GM12878 (cell line): ENCODE measurements around the gene KLLN. TPM values are rescaled to one million over a fixed set of nuclear protein-coding genes. Genes with fewer than 3 reads are reported as not detected.

Experiments used
- ATAC-seq: fragments of 200-7000 bp; cut with Tn5 transposase; 3 replicates; pipeline ENCODE4 v1.9.1; 2020; ENCODE audit warnings: mild to moderate bottlenecking, moderate library complexity
- BruUV-seq: library from RNA; stranded (reverse); fragments of 400-500 nt; replicated peaks from 2 replicates; lab custom pipeline; 2021; lab: Mats Ljungman, UMichigan
- CTCF ChIA-PET: fragments of 300-600 bp; sonication (Branson Sonifier 250); formaldehyde crosslinking; extraction: SDS; loops from one replicate; lab custom pipeline; 2021; ENCODE audit warnings: inconsistent platforms; lab: Yijun Ruan, JAX
- POLR2A ChIA-PET: fragments of 350-600 bp; formaldehyde crosslinking; extraction: SDS; loops from one replicate; lab custom pipeline; 2021; ENCODE audit warnings: inconsistent platforms; lab: Charles Lee
- RAD21 ChIA-PET: fragments of 300-600 bp; sonication (Branson Sonifier 250); formaldehyde crosslinking; loops from one replicate; lab custom pipeline; 2023; ENCODE audit warnings: antibody characterized with exemption; ENCODE audit not compliant: unreplicated experiment; lab: Charles Lee
- SMC1A ChIA-PET: fragments of 300-600 bp; sonication (Branson Sonifier 250); formaldehyde crosslinking; loops from one replicate; lab custom pipeline; 2023; ENCODE audit not compliant: unreplicated experiment, uncharacterized antibody; lab: Charles Lee
- DNase-seq: peaks from one replicate; pipeline ENCODE4 v3.0.0-alpha.2; 2011; ENCODE audit warnings: low read depth, low spot score
- FAIRE-seq: peaks from 3 replicates; lab custom pipeline; 2011; peaks lifted over from hg19 to GRCh38; lab: Jason Lieb, UNC
- H2AFZ ChIP-seq: 2 replicates; pipeline ENCODE4 v1.6.0; 2011; ENCODE audit warnings: low read depth, low read length, control low read depth; ENCODE audit not compliant: control insufficient read depth
- H3K27ac ChIP-seq: 2 replicates; pipeline ENCODE4 v1.5.1; 2011; ENCODE audit warnings: control low read depth; ENCODE audit not compliant: control insufficient read depth, insufficient read depth
- H3K27me3 ChIP-seq, 2 experiments: replicated peaks in 1 of 2; 2 replicates each; pipeline versions ENCODE4 v1.6.0 to v1.6.1; 2011; ENCODE audit warnings: low read length in 1 of 2; ENCODE audit not compliant: control insufficient read depth in 2 of 2, insufficient read depth in 2 of 2
- H3K36me3 ChIP-seq, 2 experiments: 2 replicates each; pipeline ENCODE4 v1.5.1; 2011; ENCODE audit warnings: low read length in 1 of 2; ENCODE audit not compliant: control insufficient read depth in 2 of 2, insufficient read depth in 2 of 2
- H3K4me1 ChIP-seq: 2 replicates; pipeline ENCODE4 v1.6.1; 2011; ENCODE audit warnings: mild to moderate bottlenecking, low read length, moderate library complexity, mixed read lengths; ENCODE audit not compliant: control insufficient read depth, insufficient read depth
- H3K4me2 ChIP-seq: 2 replicates; pipeline ENCODE4 v1.6.0; 2011; ENCODE audit warnings: control low read depth; ENCODE audit not compliant: control insufficient read depth, insufficient read depth
- H3K4me3 ChIP-seq: fragments of 200-600 bp; sonication (generic); 2 replicates; pipeline ENCODE4 v1.5.1; 2016
- H3K79me2 ChIP-seq: 2 replicates; pipeline ENCODE4 v1.6.0; 2011; ENCODE audit warnings: low read length; ENCODE audit not compliant: control insufficient read depth, insufficient read depth
- H3K9ac ChIP-seq: 2 replicates; pipeline ENCODE4 v1.8.0; 2011; ENCODE audit warnings: low read length, control low read depth, mixed read lengths; ENCODE audit not compliant: control insufficient read depth, insufficient read depth
- H3K9me3 ChIP-seq: replicated peaks from 3 replicates; pipeline ENCODE4 v1.5.1; 2011; ENCODE audit warnings: mild to moderate bottlenecking, low read length; ENCODE audit not compliant: control insufficient read depth, insufficient read depth
- H4K20me1 ChIP-seq: 2 replicates; pipeline ENCODE4 v1.6.0; 2011; ENCODE audit not compliant: control insufficient read depth, insufficient read depth
- BCL11A ChIP-seq: IDR thresholded peaks from 2 replicates; pipeline ENCODE4 v1.6.1; 2011; ENCODE audit warnings: low read depth, low read length
- CHD2 ChIP-seq: IDR thresholded peaks from 2 replicates; pipeline ENCODE4 v1.6.1; 2011; ENCODE audit warnings: low read depth, low read length, improper control_type of control experiment, borderline replicate concordance
- HDAC2 ChIP-seq: fragments of 200-600 bp; sonication (generic); IDR thresholded peaks from 2 replicates; pipeline ENCODE4 v1.6.1; 2017
- MTA3 ChIP-seq: IDR thresholded peaks from 2 replicates; pipeline ENCODE4 v1.6.1; 2012; ENCODE audit warnings: low read length, inconsistent platforms, borderline replicate concordance
- NBN ChIP-seq: fragments of 450-650 bp; IDR thresholded peaks from 2 replicates; pipeline ENCODE4 v1.6.1; 2016
- POLR2AphosphoS5 ChIP-seq: IDR thresholded peaks from 2 replicates; pipeline ENCODE4 v1.6.1; 2011; ENCODE audit warnings: mild to moderate bottlenecking, low read length, inconsistent platforms
- RBBP5 ChIP-seq: fragments of 200-600 bp; sonication (generic); conservative IDR thresholded peaks from 2 replicates; pipeline ENCODE4 v1.6.1; 2016
- SMC3 ChIP-seq: IDR thresholded peaks from 2 replicates; pipeline ENCODE4 v1.6.1; 2011; ENCODE audit warnings: low read length, improper control_type of control experiment, borderline replicate concordance
- STAT1 ChIP-seq: fragments of 450-650 bp; conservative IDR thresholded peaks from 2 replicates; pipeline ENCODE4 v1.6.1; 2014; ENCODE audit warnings: antibody characterized with exemption, mild to moderate bottlenecking
- SUPT20H ChIP-seq: IDR thresholded peaks from 2 replicates; pipeline ENCODE4 v1.6.1; 2011; ENCODE audit warnings: low read depth, mild to moderate bottlenecking, low read length, moderate library complexity, borderline replicate concordance; ENCODE audit not compliant: control insufficient read depth
- ZNF217 ChIP-seq: fragments of 450-650 bp; IDR thresholded peaks from 2 replicates; pipeline ENCODE4 v1.6.1; 2017; ENCODE audit warnings: antibody characterized with exemption, mild to moderate bottlenecking
- WGBS: methylation state at CpG from one replicate; pipeline ENCODE4 v1.1.6; 2016; ENCODE audit warnings: low lambda C conversion rate; ENCODE audit not compliant: insufficient replicate concordance, insufficient coverage; ENCODE audit errors: missing lambda C conversion rate; 5-methylcytosine and 5-hydroxymethylcytosine counted together
- in situ Hi-C: fragments of 300-500 bp; cut with MboI; formaldehyde crosslinking; loops from 9 replicates; pipeline ENCODE4 v1.14.3; 2018; ENCODE audit warnings: mixed read lengths
- intact Hi-C: fragments of 100-400 bp; cut with micrococcal nuclease; formaldehyde crosslinking; loops from one replicate; pipeline ENCODE4 v1.14.2; 2022; ENCODE audit not compliant: unreplicated experiment
- polyA plus RNA-seq, 11 experiments: library from polyadenylated mRNA; depleted of rRNA in 4 of 11; unstranded in 6 of 11; stranded (reverse) in 5 of 11; fragments of >200 nt; fragmentation: Nextera tagmentation in 4 of 11; fragmentation: Illumina TruSeq in 1 of 11; extraction: Ambion mirVana in 4 of 11; extraction: Trizol in 1 of 11; gene quantifications; 1 replicate in 1 of 11; 2 replicates in 10 of 11; pipeline versions ENCODE4 v1.2.1 to v1.2.3, GENCODE V29; 2011 to 2016; ENCODE audit warnings: inconsistent platforms in 2 of 11, missing spikeins in 2 of 11, low read depth in 1 of 11
- total RNA-seq, 4 experiments: library from RNA; depleted of rRNA in 3 of 4; stranded (reverse); fragments of >200 nt in 3 of 4; fragmentation: Illumina TruSeq in 1 of 4; extraction: Trizol in 1 of 4; gene quantifications; 2 replicates each; pipeline versions ENCODE4 v1.2.1 to v1.2.3, GENCODE V29; 2013 to 2021
- TF ChIP-seq, protein P1 (sequence below): fragments of 450-650 bp; IDR thresholded peaks from 2 replicates; pipeline ENCODE4 v1.6.1; 2018; ENCODE audit warnings: mild to moderate bottlenecking, low read depth, moderate library complexity; ENCODE audit not compliant: partially characterized antibody
- TF ChIP-seq, protein P2 (sequence below): fragments of 450-650 bp; IDR thresholded peaks from 2 replicates; pipeline ENCODE4 v1.6.1; 2017; ENCODE audit warnings: mild to moderate bottlenecking

Gene KLLN
- total and polyA plus RNA-seq, 10 of the 15 experiments (the other 5 are each of a cell fraction or from before 2014, with no cell fraction given), result 0.87 to 2.2 (median 1.7) TPM

DNA sequence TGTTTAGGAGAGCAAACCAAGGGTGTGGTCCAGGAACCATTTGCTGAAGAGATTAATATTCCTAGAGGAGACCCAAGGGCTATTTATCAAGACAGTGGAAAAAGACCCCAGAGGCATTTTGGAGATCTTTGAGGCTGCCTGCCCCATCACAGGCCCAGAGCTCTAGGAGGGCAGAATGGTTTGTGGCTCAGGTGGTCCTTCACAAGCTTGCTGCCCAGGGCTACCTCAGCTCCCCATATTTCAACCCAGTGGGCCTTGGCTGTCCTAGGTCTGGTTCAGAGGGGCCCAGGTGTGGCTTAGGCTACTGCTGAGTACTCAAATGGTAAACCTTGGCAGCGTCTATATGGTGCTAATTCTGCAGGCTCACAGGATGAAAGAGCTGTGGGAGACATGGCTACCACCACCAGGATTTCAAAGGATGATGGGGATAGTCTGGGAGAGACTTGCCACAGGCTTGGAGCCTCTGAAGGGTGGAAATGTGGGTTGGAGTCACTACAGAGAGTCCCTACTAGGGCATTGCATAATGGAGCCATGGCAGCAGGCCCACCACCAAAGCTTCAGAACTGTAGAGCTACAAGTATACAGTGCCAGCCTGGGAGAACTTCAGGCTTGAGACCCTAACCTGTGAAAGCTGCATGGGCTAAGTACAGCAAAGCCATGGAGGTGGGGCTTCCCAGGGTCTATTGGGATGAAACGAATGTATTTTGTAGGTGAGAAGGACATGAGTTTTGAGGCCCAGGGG lies 24.4 kb upstream of the KLLN start:
- BruUV-seq, result TSS peak; percentile 3
- Histone ChIP-seq H3K27ac (no peak overlapping the region), H3K36me3 (peaks cover 2 to 23% of the 10 kb centered on the region in 2 experiments), H4K20me1 (peaks cover 5% of the 10 kb centered on the region; the same call in 1 of the 2 replicates), H3K79me2 (peaks cover 93% of the 10 kb centered on the region), H3K9ac (no peak overlapping the region), H3K4me2 (no peak overlapping the region), H3K27me3 (no peaks in the 10 kb centered on the region), H3K9me3 (peaks cover 7% of the 10 kb centered on the region; the same call in 2 of the 3 replicates), H3K4me3 (no peak overlapping the region), H3K4me1 (peaks cover under 1% of the 10 kb centered on the region), H2AFZ (no peak overlapping the region)
- POLR2A ChIA-PET, result no interaction called here
- in situ Hi-C loops (no loop called here), intact Hi-C loops (no loop called here)
- 95% methylated on average over 2 of the region's 2 CpGs for WGBS
- DNase-seq (no peak), ATAC-seq (peak; percentile 23), FAIRE-seq (no peak)
- CTCF ChIA-PET, result no interaction called here
- RAD21 ChIA-PET, result no interaction called here
- SMC1A ChIA-PET, result interaction anchor here (0.9 to 2.4 kb wide), 3 partner anchors 25 to 28 kb away, joined by 3 to 6 read pairs (median 4); no protein-coding TSS in a partner anchor
- no peak for TF ChIP-seq HDAC2
- TF ChIP-seq POLR2AphosphoS5, result peak; percentile 36; the same call in 1 of the 2 replicates
- no peak for TF ChIP-seq SUPT20H

DNA sequence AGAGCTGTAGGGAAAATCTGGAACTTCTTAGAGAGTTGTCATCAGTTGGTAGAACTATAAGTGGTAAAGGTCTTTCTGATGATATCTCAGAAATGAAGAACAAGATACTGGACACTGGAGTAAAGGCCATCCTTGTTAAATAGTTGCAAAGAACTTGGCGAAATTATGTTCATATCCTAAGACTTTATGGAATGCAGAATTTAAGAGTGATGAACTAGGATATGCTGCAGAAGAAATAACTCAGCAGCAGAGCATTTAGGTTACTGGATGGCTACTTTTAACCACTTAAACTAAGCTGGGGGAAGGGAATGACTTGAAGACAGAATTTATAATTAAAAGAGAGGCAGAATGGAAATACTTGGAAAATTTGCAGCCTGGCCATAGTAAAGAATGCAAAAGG lies 23.8 kb upstream of the KLLN start:
- H3K9ac ChIP-seq, result no peak overlapping the region
- DNase-seq, result no peak
- BruUV-seq, result no TSS peak
- in situ Hi-C loops, result no loop called here
- FAIRE-seq, result no peak
- no peak overlapping the region for H2AFZ ChIP-seq
- no peak overlapping the region for H3K4me2 ChIP-seq
- H3K9me3 ChIP-seq, result peaks cover 7% of the 10 kb centered on the region; the same call in 2 of the 3 replicates
- no peak overlapping the region for H3K27ac ChIP-seq
- no peaks in the 10 kb centered on the region; the same call in 1 of the 2 replicates for H3K4me1 ChIP-seq
- WGBS, result 100% methylated on average over 1 of the region's 1 CpG
- H3K4me3 ChIP-seq, result no peak overlapping the region
- peaks cover 94% of the 10 kb centered on the region for H3K79me2 ChIP-seq
- ChIA-PET POLR2A (no interaction called here), RAD21 (no interaction called here), SMC1A (interaction anchor here (0.9 to 2.4 kb wide), 3 partner anchors 25 to 29 kb away, joined by 3 to 6 read pairs (median 4); no protein-coding TSS in a partner anchor), CTCF (no interaction called here)
- peaks cover 2 to 23% of the 10 kb centered on the region in 2 experiments for H3K36me3 ChIP-seq
- intact Hi-C loops, result no loop called here
- no peak for ATAC-seq
- no peaks in the 10 kb centered on the region for H3K27me3 ChIP-seq
- peaks cover 5% of the 10 kb centered on the region; the same call in 1 of the 2 replicates for H4K20me1 ChIP-seq
- TF ChIP-seq MTA3 (no peak), ZNF217 (no peak), CHD2 (no peak), STAT1 (no peak), POLR2AphosphoS5 (no peak), NBN (no peak), RBBP5 (no peak), SMC3 (no peak), BCL11A (no peak)
- TF ChIP-seq, protein P1, sequence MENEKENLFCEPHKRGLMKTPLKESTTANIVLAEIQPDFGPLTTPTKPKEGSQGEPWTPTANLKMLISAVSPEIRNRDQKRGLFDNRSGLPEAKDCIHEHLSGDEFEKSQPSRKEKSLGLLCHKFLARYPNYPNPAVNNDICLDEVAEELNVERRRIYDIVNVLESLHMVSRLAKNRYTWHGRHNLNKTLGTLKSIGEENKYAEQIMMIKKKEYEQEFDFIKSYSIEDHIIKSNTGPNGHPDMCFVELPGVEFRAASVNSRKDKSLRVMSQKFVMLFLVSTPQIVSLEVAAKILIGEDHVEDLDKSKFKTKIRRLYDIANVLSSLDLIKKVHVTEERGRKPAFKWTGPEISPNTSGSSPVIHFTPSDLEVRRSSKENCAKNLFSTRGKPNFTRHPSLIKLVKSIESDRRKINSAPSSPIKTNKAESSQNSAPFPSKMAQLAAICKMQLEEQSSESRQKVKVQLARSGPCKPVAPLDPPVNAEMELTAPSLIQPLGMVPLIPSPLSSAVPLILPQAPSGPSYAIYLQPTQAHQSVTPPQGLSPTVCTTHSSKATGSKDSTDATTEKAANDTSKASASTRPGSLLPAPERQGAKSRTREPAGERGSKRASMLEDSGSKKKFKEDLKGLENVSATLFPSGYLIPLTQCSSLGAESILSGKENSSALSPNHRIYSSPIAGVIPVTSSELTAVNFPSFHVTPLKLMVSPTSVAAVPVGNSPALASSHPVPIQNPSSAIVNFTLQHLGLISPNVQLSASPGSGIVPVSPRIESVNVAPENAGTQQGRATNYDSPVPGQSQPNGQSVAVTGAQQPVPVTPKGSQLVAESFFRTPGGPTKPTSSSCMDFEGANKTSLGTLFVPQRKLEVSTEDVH, result no peak
- TF ChIP-seq, protein P2, sequence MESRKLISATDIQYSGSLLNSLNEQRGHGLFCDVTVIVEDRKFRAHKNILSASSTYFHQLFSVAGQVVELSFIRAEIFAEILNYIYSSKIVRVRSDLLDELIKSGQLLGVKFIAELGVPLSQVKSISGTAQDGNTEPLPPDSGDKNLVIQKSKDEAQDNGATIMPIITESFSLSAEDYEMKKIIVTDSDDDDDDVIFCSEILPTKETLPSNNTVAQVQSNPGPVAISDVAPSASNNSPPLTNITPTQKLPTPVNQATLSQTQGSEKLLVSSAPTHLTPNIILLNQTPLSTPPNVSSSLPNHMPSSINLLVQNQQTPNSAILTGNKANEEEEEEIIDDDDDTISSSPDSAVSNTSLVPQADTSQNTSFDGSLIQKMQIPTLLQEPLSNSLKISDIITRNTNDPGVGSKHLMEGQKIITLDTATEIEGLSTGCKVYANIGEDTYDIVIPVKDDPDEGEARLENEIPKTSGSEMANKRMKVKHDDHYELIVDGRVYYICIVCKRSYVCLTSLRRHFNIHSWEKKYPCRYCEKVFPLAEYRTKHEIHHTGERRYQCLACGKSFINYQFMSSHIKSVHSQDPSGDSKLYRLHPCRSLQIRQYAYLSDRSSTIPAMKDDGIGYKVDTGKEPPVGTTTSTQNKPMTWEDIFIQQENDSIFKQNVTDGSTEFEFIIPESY, result no peak
